ENCODE results near the gene TM7SF2. TPM values are rescaled to one million over a fixed set of nuclear protein-coding genes. Genes with fewer than 3 reads are reported as not detected.
A peak's percentile ranks its signal among the peaks of the same experiment; 100 is the strongest.

Gene TM7SF2
- total RNA-seq, 1 experiment from 2014 or later: 63.8 TPM

- POLR2A ChIA-PET: interaction anchor here (1.0 kb wide), 1 partner anchor 17 kb away, joined by 10 read pairs; the partner anchor contains the start of gene ZNHIT2
- DNase-seq (ENCODE audit: low spot score) (no peak), ATAC-seq (no peak)
- CTCF ChIA-PET: interaction anchor here (9.9 kb wide), 1 partner anchor 11 kb away, joined by 104 read pairs; the partner anchor contains the start of gene TM7SF2
- Mint-ChIP-seq H3K9me3 (no peaks in the 10 kb centered on the region), H3K36me3 (peaks cover 11% of the 10 kb centered on the region), H3K27me3 (ENCODE audit: low read depth) (no peaks in the 10 kb centered on the region), H3K4me1 (peaks cover 4% of the 10 kb centered on the region), H3K4me3 (no peak overlapping the region), H3K27ac (no peak overlapping the region)
- no peak for TF ChIP-seq ZNF219 (CRISPR knock-in tag; IDR thresholded peaks at IDR 0.05; ENCODE audit: borderline replicate concordance)
- no peak for TF ChIP-seq ATF1 (CRISPR knock-in tag; IDR thresholded peaks at IDR 0.05)
- no peak for TF ChIP-seq E2F1 (CRISPR knock-in tag; IDR thresholded peaks at IDR 0.05)
Observed at GRCh38 chr11:65100674-65101350, 10.9 kb upstream of the TM7SF2 start.

GRCh38 chr11:65102142-65103095, 9.3 kb upstream of the TM7SF2 start:
- ATAC-seq (no peak), DNase-seq (ENCODE audit: low spot score) (no peak)
- ChIA-PET CTCF (interaction anchor here (0.7 to 9.9 kb wide), 2 partner anchors 9 to 34 kb away, joined by 4 to 104 read pairs; partner anchors contain the start of gene TM7SF2), POLR2A (interaction anchor here (1.6 kb wide), 1 partner anchor 9 kb away, joined by 3 read pairs; the partner anchor contains the start of gene TM7SF2)
- H3K9me3 Mint-ChIP-seq: no peaks in the 10 kb centered on the region
- no peak overlapping the region for H3K4me3 Mint-ChIP-seq
- no peak for TF ChIP-seq PRDM15 (CRISPR knock-in tag; IDR thresholded peaks at IDR 0.05)
- no peak for TF ChIP-seq HMGA2 (CRISPR knock-in tag; IDR thresholded peaks at IDR 0.05)
- no peak for TF ChIP-seq ATF3 (CRISPR knock-in tag; conservative IDR thresholded peaks at IDR 0.05)
- TF ChIP-seq SOX15 (CRISPR knock-in tag; IDR thresholded peaks at IDR 0.05): no peak
- no peak for TF ChIP-seq IRF2 (CRISPR knock-in tag; IDR thresholded peaks at IDR 0.05; ENCODE audit: borderline replicate concordance, low read depth)
- no peak for TF ChIP-seq TEAD4 (CRISPR knock-in tag; IDR thresholded peaks at IDR 0.05)
- TF ChIP-seq, protein P1, sequence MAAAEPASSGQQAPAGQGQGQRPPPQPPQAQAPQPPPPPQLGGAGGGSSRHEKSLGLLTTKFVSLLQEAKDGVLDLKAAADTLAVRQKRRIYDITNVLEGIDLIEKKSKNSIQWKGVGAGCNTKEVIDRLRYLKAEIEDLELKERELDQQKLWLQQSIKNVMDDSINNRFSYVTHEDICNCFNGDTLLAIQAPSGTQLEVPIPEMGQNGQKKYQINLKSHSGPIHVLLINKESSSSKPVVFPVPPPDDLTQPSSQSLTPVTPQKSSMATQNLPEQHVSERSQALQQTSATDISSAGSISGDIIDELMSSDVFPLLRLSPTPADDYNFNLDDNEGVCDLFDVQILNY (CRISPR knock-in tag; IDR thresholded peaks at IDR 0.05): no peak
- TF ChIP-seq MAX (CRISPR knock-in tag; IDR thresholded peaks at IDR 0.05): no peak
- no peak for TF ChIP-seq FOXK1 (CRISPR knock-in tag; IDR thresholded peaks at IDR 0.05)
- TF ChIP-seq TEAD1 (CRISPR knock-in tag; IDR thresholded peaks at IDR 0.05): no peak
- TF ChIP-seq NR3C1 (CRISPR knock-in tag; conservative IDR thresholded peaks at IDR 0.05; ENCODE audit: low read depth): no peak
- no peak for TF ChIP-seq SMAD4 (CRISPR knock-in tag; IDR thresholded peaks at IDR 0.05)
- TF ChIP-seq TCF7 (CRISPR knock-in tag; IDR thresholded peaks at IDR 0.05; ENCODE audit: low read depth): no peak
- no peak for TF ChIP-seq ZNF232 (CRISPR knock-in tag; IDR thresholded peaks at IDR 0.05)
- no peak for TF ChIP-seq ELF4 (CRISPR knock-in tag; IDR thresholded peaks at IDR 0.05; ENCODE audit: low read depth)
- no peak for TF ChIP-seq ZNF532 (CRISPR knock-in tag; IDR thresholded peaks at IDR 0.05; ENCODE audit: borderline replicate concordance)
- no peak for TF ChIP-seq ZNF317 (CRISPR knock-in tag; IDR thresholded peaks at IDR 0.05; ENCODE audit: borderline replicate concordance, low read depth)
- peaks cover 11% of the 10 kb centered on the region for H3K36me3 Mint-ChIP-seq
- H3K4me1 Mint-ChIP-seq: no peaks in the 10 kb centered on the region
- H3K27me3 Mint-ChIP-seq (ENCODE audit: low read depth): no peaks in the 10 kb centered on the region
- 0 out of 2 replicates have a peak overlapping the region, but pooled peaks have one; percentile 32 for H3K27ac Mint-ChIP-seq
